NB4 (cell line): ENCODE results near the gene TNPO2.

Source experiments
- DNase-seq: peaks from one replicate; pipeline ENCODE4 v3.0.0; 2010; ENCODE audit warnings: low read depth
- H3K4me3 ChIP-seq: one replicate; pipeline ENCODE4 v1.5.1; 2011; ENCODE audit warnings: mild to moderate bottlenecking, low read depth, low read length, moderate library complexity
- MYC ChIP-seq: IDR thresholded peaks from 2 replicates; pipeline ENCODE4 v1.6.1; 2011; ENCODE audit warnings: low read depth, low read length
- POLR2A ChIP-seq: IDR thresholded peaks from 2 replicates; pipeline ENCODE4 v1.6.1; 2011; ENCODE audit warnings: mild to moderate bottlenecking; ENCODE audit not compliant: insufficient read length; ENCODE audit errors: extremely low read depth
- TF ChIP-seq, protein P1 (sequence below): IDR thresholded peaks from one replicate; pipeline ENCODE4 v1.5.1; 2012; ENCODE audit warnings: low read depth, low read length
- TF ChIP-seq, protein P2 (sequence below): IDR thresholded peaks from 2 replicates; pipeline ENCODE4 v1.6.1; 2011; ENCODE audit warnings: low read depth, low read length

TNPO2 gene

DNA sequence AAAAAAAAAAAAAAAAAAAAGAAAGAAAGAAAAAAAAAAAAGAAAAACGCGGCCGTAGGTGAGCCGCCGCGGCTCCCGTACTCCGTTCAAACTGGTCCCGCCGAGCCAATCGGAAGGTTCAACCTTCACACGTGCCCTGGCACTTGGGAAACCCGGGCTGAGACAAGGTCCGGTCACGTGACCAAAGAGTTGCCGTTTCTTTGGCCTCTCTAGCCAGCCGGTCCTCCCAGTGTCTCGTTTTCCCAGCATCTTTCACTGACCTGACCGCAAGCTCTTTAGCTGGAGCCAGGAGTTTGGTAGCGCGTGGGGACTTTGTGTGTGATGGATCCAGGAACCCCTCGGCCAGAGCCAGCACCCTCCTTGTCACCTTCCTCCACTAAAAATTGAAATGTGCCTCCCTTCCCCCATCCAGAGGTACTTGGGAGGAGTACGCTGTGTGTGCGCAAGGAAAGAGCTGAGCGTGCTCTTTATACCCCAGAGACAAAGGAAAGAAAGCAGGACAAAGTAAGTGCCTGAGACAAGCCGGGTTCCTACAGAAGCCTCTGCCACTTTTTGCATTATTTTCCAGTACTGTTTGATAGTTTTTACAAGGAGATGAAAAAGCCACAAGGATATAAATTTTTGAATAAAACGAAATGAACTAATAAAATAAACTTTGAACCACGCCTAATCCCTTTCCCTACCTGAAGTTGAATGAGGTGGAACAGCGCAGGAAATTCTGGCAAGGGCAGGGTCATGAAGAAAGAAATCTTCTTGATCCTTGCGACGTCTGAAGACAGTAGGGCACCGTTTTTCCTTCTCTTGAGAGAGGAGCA lies 959 bp downstream of the TNPO2 start:
- peak overlapping the region; percentile 87 for H3K4me3 ChIP-seq
- TF ChIP-seq MYC (peak; percentile 95), POLR2A (peak; percentile 53)
- TF ChIP-seq, protein P1, sequence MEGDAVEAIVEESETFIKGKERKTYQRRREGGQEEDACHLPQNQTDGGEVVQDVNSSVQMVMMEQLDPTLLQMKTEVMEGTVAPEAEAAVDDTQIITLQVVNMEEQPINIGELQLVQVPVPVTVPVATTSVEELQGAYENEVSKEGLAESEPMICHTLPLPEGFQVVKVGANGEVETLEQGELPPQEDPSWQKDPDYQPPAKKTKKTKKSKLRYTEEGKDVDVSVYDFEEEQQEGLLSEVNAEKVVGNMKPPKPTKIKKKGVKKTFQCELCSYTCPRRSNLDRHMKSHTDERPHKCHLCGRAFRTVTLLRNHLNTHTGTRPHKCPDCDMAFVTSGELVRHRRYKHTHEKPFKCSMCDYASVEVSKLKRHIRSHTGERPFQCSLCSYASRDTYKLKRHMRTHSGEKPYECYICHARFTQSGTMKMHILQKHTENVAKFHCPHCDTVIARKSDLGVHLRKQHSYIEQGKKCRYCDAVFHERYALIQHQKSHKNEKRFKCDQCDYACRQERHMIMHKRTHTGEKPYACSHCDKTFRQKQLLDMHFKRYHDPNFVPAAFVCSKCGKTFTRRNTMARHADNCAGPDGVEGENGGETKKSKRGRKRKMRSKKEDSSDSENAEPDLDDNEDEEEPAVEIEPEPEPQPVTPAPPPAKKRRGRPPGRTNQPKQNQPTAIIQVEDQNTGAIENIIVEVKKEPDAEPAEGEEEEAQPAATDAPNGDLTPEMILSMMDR = no peak
- TF ChIP-seq, protein P2, sequence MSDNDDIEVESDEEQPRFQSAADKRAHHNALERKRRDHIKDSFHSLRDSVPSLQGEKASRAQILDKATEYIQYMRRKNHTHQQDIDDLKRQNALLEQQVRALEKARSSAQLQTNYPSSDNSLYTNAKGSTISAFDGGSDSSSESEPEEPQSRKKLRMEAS = peak; percentile 99
- peak; percentile 99 for DNase-seq

DNA sequence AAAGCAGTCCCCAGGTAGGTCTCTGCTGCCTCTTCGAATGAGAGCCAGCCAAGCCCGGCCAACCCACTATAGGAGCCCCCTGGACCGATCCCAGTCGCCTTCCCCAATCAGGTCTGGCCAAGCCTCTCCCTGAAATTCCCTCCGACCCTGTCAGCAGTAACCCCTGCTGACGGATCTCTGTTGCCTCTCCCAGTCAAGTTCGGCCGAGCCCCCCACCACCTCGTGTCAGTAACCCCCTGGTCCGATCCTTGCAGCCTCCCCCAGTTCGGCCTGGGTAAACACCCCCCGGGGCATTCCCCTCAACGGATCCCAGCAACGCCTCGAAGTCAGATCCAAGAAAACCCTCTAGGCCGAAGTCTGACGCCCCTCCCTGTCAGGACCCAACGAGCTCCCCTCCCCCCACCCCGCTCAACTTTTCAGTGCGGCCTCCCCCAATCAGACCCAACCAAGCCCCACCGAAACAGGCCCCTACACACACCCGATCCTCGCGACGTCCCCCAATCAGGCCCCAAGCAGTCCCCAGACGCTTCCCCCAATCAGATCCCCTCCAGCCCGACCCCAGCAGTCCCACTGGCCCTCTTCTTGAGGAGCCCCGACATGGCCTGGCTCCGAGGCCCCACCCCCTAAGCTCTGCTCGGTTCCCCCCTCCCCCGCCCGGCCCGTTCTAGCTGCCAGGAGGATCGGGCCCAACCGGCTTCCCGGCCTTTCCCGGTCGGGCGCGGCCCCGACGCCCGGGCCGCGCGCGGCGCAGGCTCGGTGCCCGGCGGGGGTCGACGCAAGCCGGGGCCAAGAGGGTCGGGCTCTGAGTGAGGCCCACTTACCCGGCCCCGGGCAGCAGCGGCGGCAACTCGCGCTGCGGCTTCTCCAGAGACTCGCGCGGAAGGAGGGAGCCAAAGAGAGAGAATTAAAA lies 1.8 kb downstream of the TNPO2 start:
- TF ChIP-seq, protein P2 = no peak
- TF ChIP-seq POLR2A (no peak), MYC (no peak)
- TF ChIP-seq, protein P1 = no peak
- peak; percentile 77 for DNase-seq
- peak overlapping the region; percentile 87 for H3K4me3 ChIP-seq

DNA sequence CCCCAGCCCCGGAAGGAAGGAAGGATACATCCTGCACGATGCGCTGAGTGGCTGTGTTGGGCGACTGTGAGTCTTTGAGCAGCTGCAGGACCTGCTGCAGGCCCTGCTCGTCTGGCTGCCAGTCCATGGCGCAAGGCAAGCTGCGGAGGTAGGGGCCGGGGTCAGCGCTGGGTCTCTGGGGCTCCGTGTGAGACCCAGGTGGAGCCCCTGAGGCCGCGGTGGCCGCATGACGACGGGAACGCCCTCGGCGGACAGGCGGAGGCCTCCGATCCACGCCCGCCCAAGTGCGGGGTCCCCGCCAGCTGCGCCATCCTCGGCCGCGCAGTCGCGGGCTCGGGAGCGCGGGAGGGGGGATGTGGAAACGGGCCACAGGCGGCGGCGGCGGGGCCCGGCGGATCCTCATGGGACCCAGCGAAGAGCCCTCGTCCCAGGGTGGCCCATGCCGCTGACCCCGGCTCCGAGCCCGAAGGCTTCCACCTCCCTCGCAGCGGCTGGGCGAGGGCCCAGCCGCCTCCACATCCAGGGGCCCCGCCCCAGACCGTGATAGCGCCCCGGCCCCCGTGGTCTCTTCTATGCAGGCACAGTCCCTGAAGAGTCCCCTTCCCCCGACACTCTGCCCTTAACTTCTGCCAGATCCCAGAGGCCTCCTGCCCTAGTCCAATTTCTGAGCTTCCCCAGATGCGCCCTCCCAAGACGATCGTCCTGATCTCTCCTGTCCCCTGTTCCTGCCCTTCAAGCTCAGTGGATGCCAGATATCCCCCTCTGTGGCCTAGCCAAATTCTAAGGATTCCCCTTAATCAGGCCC lies 2.7 kb downstream of the TNPO2 start:
- peak overlapping the region; percentile 87 for H3K4me3 ChIP-seq
- DNase-seq = no peak
- no peak for TF ChIP-seq MYC
- TF ChIP-seq, protein P1 = no peak
- TF ChIP-seq POLR2A = no peak
- TF ChIP-seq, protein P2 = no peak

DNA sequence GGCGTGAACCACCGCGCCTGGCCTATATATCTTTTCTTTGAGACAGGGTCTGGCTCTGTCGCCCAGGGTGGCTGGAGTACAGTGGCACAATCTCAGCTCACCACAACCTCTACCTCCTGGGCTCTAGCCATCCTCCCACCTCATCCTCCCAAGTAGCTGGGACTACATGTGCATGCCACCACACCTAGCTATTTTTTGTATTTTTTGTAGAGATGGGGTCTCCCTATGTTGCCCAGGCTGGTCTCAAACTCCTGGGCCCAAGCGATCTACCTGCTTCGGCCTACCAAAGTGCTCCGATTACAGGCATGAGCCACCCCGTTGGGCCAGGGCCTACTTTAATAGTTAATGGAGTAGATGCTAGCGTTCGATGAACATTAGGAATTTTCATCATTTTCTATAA lies 3.4 kb downstream of the TNPO2 start:
- DNase-seq = no peak
- TF ChIP-seq, protein P2 = no peak
- TF ChIP-seq, protein P1 = no peak
- TF ChIP-seq POLR2A = no peak
- H3K4me3 ChIP-seq = peak overlapping the region; percentile 46

DNA sequence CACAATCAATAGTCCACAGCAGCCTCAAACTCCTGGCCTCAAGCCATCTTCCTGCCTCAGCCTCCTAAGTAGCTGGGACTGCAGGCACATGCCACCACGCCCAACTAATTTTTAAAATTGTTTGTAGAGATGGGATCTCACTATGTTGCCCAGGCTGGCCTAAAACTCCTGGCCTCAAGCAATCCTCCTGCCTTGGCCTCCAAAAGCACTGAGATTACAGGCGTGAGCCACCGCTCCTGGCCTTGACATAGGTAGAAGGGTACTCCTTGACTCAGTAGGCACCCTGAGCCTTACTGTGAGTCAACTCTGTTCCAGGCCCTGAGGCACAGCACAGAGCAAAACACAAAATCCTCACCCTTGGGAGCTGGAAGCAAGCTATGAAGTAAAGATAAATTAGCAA lies 7.8 kb downstream of the TNPO2 start:
- TF ChIP-seq POLR2A = no peak
- TF ChIP-seq, protein P1 = no peak
- no peak overlapping the region for H3K4me3 ChIP-seq
- no peak for DNase-seq
